Esophagus squamous epithelium (tissue), 5 donors: ENCODE results near the gene HORMAD2. TPM values are rescaled to one million over a fixed set of nuclear protein-coding genes. Genes with fewer than 3 reads are reported as not detected.

Source experiments
- DNase-seq: peaks from one replicate; lab custom pipeline; 2025; lab: John Stamatoyannopoulos, UW
- H3K27ac ChIP-seq, 4 donors: fragments of 200-600 bp; sonication (generic); one replicate each; pipeline ENCODE4 v1.5.1; 2016 to 2019; ENCODE audit warnings: mild to moderate bottlenecking in 1 of 4
- H3K27me3 ChIP-seq, 4 donors: fragments of 200-600 bp; sonication (generic); 1 replicate in 3 of 4; 2 replicates in 1 of 4; pipeline versions ENCODE4 v1.5.1 to v1.6.0; 2017 to 2021; ENCODE audit warnings: antibody characterized with exemption in 1 of 4
- H3K36me3 ChIP-seq, 3 donors: fragments of 200-600 bp; sonication (generic); one replicate each; pipeline ENCODE4 v1.5.1; 2016 to 2019
- H3K4me1 ChIP-seq, 3 donors: fragments of 200-600 bp; sonication (generic); one replicate each; pipeline ENCODE4 v1.5.1; 2017 to 2019
- H3K4me3 ChIP-seq, 4 donors: fragments of 200-600 bp; sonication (generic); 1 replicate in 3 of 4; 2 replicates in 1 of 4; pipeline ENCODE4 v1.5.1; 2016 to 2019; ENCODE audit warnings: mild to moderate bottlenecking in 2 of 4, moderate library complexity in 1 of 4
- H3K9me3 ChIP-seq, 3 donors: fragments of 200-600 bp; sonication (generic); one replicate each; pipeline ENCODE4 v1.5.1; 2016 to 2019
- POLR2A ChIP-seq, 4 donors: fragments of 450-650 bp; IDR thresholded peaks; one replicate each; pipeline ENCODE4 v1.6.1; 2017; ENCODE audit warnings: antibody characterized with exemption in 4 of 4, mild to moderate bottlenecking in 4 of 4, moderate library complexity in 3 of 4
- WGBS, 2 donors: methylation state at CpG; one replicate each; pipeline ENCODE4 v1.1.5; 2018; 5-methylcytosine and 5-hydroxymethylcytosine counted together
- intact Hi-C: fragments of 100-400 bp; cut with DNase I; formaldehyde crosslinking; loops from one replicate; pipeline ENCODE4 v1.15.0; 2022
- total RNA-seq, 4 donors: library from RNA; depleted of rRNA; stranded (reverse); fragments of >200 nt; gene quantifications; one replicate each; pipeline ENCODE4 v1.1.0, GENCODE V29; 2016
- TF ChIP-seq, protein P1 (sequence below), 6 experiments: fragments of 450-650 bp in 4 of 6; fragments of 200-600 bp in 2 of 6; sonication (generic) in 2 of 6; IDR thresholded peaks; one replicate each; pipeline ENCODE4 v1.5.1; 2016 to 2019; ENCODE audit warnings: antibody characterized with exemption in 6 of 6, mild to moderate bottlenecking in 4 of 6, moderate library complexity in 4 of 6
- donor health status: DM: yes; HTN: yes; CAD: no.

Gene HORMAD2
- total RNA-seq, 4 donors from 2014 or later: not detected

GRCh38 chr22:30176431-30176830 lies 96.2 kb downstream of the HORMAD2 start:
- no peaks in the 10 kb centered on the region for H3K27me3 ChIP-seq
- 39 to 62% methylated on average over 3 of the region's 3 CpGs for WGBS, 2 donors
- DNase-seq: no peak
- peak overlapping the region in 2 of 4 donors; percentile 30 to 43 for H3K27ac ChIP-seq
- intact Hi-C loops: no loop called here
- no peaks in the 10 kb centered on the region for H3K36me3 ChIP-seq
- H3K9me3 ChIP-seq: no peaks in the 10 kb centered on the region
- TF ChIP-seq, protein P1, sequence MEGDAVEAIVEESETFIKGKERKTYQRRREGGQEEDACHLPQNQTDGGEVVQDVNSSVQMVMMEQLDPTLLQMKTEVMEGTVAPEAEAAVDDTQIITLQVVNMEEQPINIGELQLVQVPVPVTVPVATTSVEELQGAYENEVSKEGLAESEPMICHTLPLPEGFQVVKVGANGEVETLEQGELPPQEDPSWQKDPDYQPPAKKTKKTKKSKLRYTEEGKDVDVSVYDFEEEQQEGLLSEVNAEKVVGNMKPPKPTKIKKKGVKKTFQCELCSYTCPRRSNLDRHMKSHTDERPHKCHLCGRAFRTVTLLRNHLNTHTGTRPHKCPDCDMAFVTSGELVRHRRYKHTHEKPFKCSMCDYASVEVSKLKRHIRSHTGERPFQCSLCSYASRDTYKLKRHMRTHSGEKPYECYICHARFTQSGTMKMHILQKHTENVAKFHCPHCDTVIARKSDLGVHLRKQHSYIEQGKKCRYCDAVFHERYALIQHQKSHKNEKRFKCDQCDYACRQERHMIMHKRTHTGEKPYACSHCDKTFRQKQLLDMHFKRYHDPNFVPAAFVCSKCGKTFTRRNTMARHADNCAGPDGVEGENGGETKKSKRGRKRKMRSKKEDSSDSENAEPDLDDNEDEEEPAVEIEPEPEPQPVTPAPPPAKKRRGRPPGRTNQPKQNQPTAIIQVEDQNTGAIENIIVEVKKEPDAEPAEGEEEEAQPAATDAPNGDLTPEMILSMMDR (IDR thresholded peaks at IDR 0.05): no peak
- no peak for TF ChIP-seq POLR2A (IDR thresholded peaks at IDR 0.05)
- H3K4me3 ChIP-seq: no peak overlapping the region
- H3K4me1 ChIP-seq: peaks cover 0 to 28% (median 3%) of the 10 kb centered on the region in 3 donors

DNA sequence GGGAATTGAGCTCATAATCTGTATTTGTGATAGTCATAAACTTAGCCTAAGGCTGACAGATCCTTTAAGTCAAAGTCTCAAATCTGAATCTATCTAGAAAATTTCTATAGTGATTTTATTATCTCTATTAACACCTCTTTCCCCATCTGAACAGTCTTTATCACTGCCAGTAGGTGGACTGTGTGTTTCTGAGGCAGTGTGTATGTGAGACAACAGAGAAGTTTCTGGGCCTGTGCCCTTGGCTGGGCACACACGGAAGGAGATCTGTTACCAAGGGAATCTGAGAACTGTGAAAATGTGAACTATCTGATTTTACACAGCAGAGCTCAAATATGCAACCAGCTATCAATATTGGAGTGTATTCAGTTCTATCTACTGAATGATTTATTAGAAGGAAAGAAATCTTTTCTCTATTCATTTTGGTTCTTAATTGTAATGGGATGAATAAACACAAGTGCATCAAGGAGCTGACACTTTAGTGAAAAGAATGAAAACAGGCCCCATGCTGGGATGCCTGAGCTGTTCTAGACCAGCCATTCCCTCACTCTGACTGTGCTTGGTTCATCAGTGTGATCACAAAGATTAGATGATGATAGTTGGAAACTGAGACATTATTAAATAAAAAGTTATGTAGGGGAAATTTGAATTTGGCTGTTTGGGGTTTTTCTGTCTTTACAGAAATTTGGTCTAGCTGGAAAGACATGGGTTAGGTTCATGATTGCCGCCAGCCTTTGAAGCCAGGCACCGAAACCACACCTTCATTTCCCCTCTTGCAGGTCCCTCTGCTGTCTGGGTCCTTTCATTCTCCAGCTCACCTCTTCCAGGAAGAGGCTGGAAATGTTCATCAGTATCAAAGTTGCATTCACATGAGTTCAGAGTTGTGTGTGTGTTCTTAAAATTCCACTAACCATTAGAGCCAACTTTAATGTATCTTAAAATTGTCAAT lies 98.2 kb downstream of the HORMAD2 start:
- 65 to 72% methylated on average over 3 of the region's 3 CpGs for WGBS, 2 donors
- H3K4me1 ChIP-seq: peaks cover 0 to 28% (median 3%) of the 10 kb centered on the region in 3 donors
- H3K27me3 ChIP-seq: no peaks in the 10 kb centered on the region
- H3K27ac ChIP-seq: no peak overlapping the region
- H3K9me3 ChIP-seq: no peaks in the 10 kb centered on the region
- no peak for DNase-seq
- H3K36me3 ChIP-seq: no peaks in the 10 kb centered on the region
- intact Hi-C loops: no loop called here
- H3K4me3 ChIP-seq: no peak overlapping the region
- no peak for TF ChIP-seq POLR2A (IDR thresholded peaks at IDR 0.05)
- TF ChIP-seq, protein P1 (IDR thresholded peaks at IDR 0.05): no peak

- H3K9me3 ChIP-seq: no peaks in the 10 kb centered on the region
- 92 to 96% methylated on average over 3 of the region's 3 CpGs for WGBS, 2 donors
Observed at GRCh38 chr22:30180616-30181015, 100.4 kb downstream of the HORMAD2 start.

GRCh38 chr22:30181459-30182349 lies 101.4 kb downstream of the HORMAD2 start:
- no peaks in the 10 kb centered on the region for H3K27me3 ChIP-seq
- no peak overlapping the region for H3K4me3 ChIP-seq
- peaks cover 0 to 12% (median 0%) of the 10 kb centered on the region in 3 donors for H3K4me1 ChIP-seq
- WGBS, 2 donors: 73 to 80% methylated on average over 7 of the region's 7 CpGs
- H3K27ac ChIP-seq: no peak overlapping the region
- no peak for DNase-seq
- no peaks in the 10 kb centered on the region for H3K36me3 ChIP-seq
- H3K9me3 ChIP-seq: no peaks in the 10 kb centered on the region
- intact Hi-C loops: no loop called here
- TF ChIP-seq, protein P1 (IDR thresholded peaks at IDR 0.05): no peak
- TF ChIP-seq POLR2A (IDR thresholded peaks at IDR 0.05): no peak

More at GRCh38 chr22:30180616-30181015, 100.4 kb downstream of the HORMAD2 start:
- Histone ChIP-seq H3K27me3 (no peaks in the 10 kb centered on the region), H3K4me1 (peaks cover 0 to 23% (median 3%) of the 10 kb centered on the region in 3 donors), H3K36me3 (no peaks in the 10 kb centered on the region), H3K27ac (no peak overlapping the region), H3K4me3 (no peak overlapping the region)
- intact Hi-C loops: no loop called here
- no peak for DNase-seq
- no peak for TF ChIP-seq POLR2A (IDR thresholded peaks at IDR 0.05)
- TF ChIP-seq, protein P1 (IDR thresholded peaks at IDR 0.05): no peak
